Naive thymus-derived CD8-positive, alpha-beta T cell (primary cell): ENCODE measurements around the gene ZNF385D. TPM values are rescaled to one million over a fixed set of nuclear protein-coding genes. Genes with fewer than 3 reads are reported as not detected.

ENCODE experiments used
- ATAC-seq, 2 donors: fragments of 150-1000 bp; cut with Tn5 transposase in 1 of 2; sonication (Bioruptor Pico), chemical (Tn5 transposase) in 1 of 2; 1 replicate in 1 of 2; 2 replicates in 1 of 2; pipeline ENCODE4 v1.10.0; 2021; ENCODE audit warnings: mild to moderate bottlenecking in 2 of 2, moderate library complexity in 2 of 2
- POLR2A ChIA-PET: fragments of 350-600 bp; sonication (Branson Sonifier 250); formaldehyde crosslinking; loops from one replicate; lab custom pipeline; 2021; ENCODE audit warnings: antibody characterized with exemption; lab: Charles Lee
- DNase-seq, 10 donors: peaks; one replicate each; pipeline versions ENCODE4 v3.0.0 to v3.0.0-alpha.2; 2020 to 2022
- H3K27ac Mint-ChIP-seq, 10 donors: one replicate each; pipeline ENCODE4 v1.8.0; 2020 to 2022; ENCODE audit warnings: mild to moderate bottlenecking in 10 of 10, mixed read lengths in 10 of 10, moderate library complexity in 4 of 10, inconsistent platforms in 1 of 10
- H3K27me3 Mint-ChIP-seq, 5 donors: one replicate each; pipeline ENCODE4 v1.8.0; 2021 to 2022; ENCODE audit warnings: mixed read lengths in 5 of 5
- H3K36me3 Mint-ChIP-seq, 3 donors: one replicate each; pipeline ENCODE4 v1.8.0; 2020 to 2022; ENCODE audit warnings: mixed read lengths in 3 of 3, mild to moderate bottlenecking in 2 of 3, inconsistent platforms in 1 of 3
- H3K4me1 Mint-ChIP-seq, 4 donors: one replicate each; pipeline ENCODE4 v1.8.0; 2021 to 2022; ENCODE audit warnings: mixed read lengths in 4 of 4
- H3K4me3 Mint-ChIP-seq, 10 donors: one replicate each; pipeline ENCODE4 v1.8.0; 2020 to 2022; ENCODE audit warnings: mild to moderate bottlenecking in 10 of 10, mixed read lengths in 10 of 10, moderate library complexity in 6 of 10, inconsistent platforms in 1 of 10
- H3K9me3 Mint-ChIP-seq, 9 donors: one replicate each; pipeline ENCODE4 v1.8.0; 2020 to 2022; ENCODE audit warnings: mixed read lengths in 9 of 9, mild to moderate bottlenecking in 3 of 9, inconsistent platforms in 1 of 9, moderate library complexity in 1 of 9
- polyA plus RNA-seq, 3 donors: library from polyadenylated mRNA; unstranded; fragments of 300-500 nt; fragmentation: Illumina TruSeq; gene quantifications; one replicate each; pipeline ENCODE4 v1.2.3, GENCODE V29; 2021
- total RNA-seq, 8 experiments: library from RNA in 2 of 8; stranded (reverse) in 2 of 8; gene quantifications; one replicate each; pipeline ENCODE4 v1.2.3 and lab custom pipeline; 2021 to 2026

Gene ZNF385D
- total RNA-seq (not detected), polyA plus RNA-seq (not detected), total RNA-seq (lab: John Stamatoyannopoulos, UW) (0 to 0.09 (median 0) reads per million in 6 experiments)

DNA sequence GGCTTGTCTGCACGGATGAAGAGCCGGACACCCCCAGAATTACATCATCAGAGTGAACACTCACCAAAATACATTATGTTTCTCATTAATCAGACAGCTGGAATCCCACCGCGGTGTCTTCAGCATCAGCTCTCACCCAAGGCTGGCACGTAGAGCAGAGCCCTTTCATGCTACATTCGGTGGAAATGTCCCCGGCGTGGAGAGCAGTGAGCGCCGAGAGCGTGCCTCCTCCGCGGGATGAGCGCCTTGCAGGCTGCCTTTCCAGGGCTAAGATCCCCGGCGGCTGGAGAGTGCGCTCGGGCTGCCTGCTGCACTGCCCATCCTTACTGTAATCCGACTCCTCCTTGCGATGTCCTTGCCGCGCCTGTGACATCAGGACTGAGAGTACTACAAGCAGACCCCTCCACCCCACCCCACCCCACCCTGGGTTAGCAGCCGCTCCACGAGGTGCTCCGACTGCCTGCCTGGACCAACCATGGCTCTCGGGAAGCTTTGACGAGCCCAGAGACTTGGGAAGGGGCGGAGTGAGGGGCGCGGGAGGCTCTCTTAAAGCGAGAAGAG is at the start of gene ZNF385D:
TSS of gene ZNF385D (minus strand) at position 380 of the 561 bp plus-strand sequence. CDS start at position 86, 294 bp downstream.
- Mint-ChIP-seq H3K36me3 (no peaks in the 10 kb centered on the region), H3K4me1 (no peaks in the 10 kb centered on the region), H3K9me3 (peaks cover under 1 to 12% (median 5%) of the 10 kb centered on the region in 9 donors), H3K27me3 (peaks cover 0 to 8% (median 0%) of the 10 kb centered on the region in 5 donors), H3K4me3 (no peak within 1 kb of the TSS), H3K27ac (no peak within 1 kb of the TSS)
- DNase-seq (no peak), ATAC-seq (no peak)
- POLR2A ChIA-PET, result no interaction called here

DNA sequence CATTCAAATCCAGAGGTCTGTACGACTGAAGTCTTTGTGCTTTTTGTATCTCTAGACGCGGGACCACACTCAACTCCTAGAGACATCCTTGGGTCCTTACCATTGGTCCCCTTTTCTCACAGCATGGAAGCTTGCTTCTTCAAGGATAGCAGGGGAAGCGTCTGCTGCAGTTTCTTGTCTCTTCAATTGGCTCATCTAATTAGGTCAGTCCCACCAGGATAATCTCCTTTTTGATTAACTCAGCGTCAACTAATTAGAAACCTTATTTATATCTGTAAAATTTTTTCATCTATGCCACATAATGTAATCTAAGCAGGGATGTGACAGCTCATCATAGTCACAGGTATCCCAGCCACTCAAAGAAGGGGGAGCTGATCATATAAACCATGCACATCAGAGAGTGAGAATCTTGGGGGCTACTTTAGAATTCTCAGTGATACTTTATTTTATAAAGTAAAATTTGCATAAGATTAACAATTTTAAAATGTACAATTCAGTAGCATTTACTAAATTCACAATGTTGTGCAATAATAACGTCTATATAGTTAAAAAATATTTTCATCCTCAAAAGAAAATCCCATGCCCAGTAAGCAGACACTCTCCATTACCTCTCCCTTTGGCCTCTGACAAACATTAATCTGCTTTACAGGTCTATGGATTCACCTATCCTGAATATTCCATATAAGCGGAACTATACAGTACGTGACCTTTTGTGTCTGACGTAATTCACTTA is 47.5 kb upstream of the ZNF385D start:
- no peak overlapping the region for H3K4me3 Mint-ChIP-seq
- POLR2A ChIA-PET, result no interaction called here
- no peaks in the 10 kb centered on the region for H3K27me3 Mint-ChIP-seq
- H3K9me3 Mint-ChIP-seq, result peaks cover 6 to 33% (median 17%) of the 10 kb centered on the region in 9 donors
- ATAC-seq (no peak), DNase-seq (no peak)
- H3K36me3 Mint-ChIP-seq, result no peaks in the 10 kb centered on the region
- no peaks in the 10 kb centered on the region for H3K4me1 Mint-ChIP-seq
- no peak overlapping the region for H3K27ac Mint-ChIP-seq

GRCh38 chr3:21795921-21796320 is 44.9 kb upstream of the ZNF385D start:
- POLR2A ChIA-PET, result no interaction called here
- H3K36me3 Mint-ChIP-seq, result no peaks in the 10 kb centered on the region
- no peaks in the 10 kb centered on the region for H3K27me3 Mint-ChIP-seq
- ATAC-seq (no peak), DNase-seq (no peak)
- H3K4me1 Mint-ChIP-seq, result no peaks in the 10 kb centered on the region
- H3K9me3 Mint-ChIP-seq, result peaks cover 3 to 36% (median 12%) of the 10 kb centered on the region in 9 donors
- H3K27ac Mint-ChIP-seq, result no peak overlapping the region
- H3K4me3 Mint-ChIP-seq, result no peak overlapping the region

DNA sequence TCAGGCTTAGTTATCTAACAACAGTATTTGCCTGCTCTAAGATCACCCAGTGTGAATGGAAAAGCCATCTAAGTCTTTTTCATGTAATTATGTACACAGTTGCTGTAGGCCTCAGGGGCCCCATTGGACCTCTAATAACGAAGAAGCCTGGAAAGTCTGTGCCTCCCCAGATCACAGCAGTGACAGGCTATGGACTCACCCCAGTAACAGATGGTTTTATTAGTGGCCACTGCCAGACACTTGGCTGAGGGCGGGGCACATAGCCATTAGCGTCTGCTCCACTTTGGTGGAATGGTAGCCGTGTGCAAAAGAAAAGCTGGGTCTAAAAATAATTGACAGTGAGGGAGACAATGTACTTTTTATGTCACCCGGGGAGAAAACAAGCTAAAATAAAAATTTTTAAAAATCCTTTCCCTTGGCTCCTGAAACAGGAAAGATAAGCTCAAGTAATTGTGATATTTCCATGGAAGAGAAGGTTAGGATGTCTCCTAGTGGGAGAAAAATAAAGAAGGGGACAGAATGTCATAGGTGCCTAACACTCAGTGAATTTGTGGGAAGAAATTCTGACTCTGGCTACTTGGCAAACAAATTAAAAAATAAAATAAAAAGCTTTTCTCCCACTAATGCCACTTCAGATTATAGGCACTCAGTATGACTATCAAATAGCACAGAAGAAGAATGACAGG is 44.3 kb upstream of the ZNF385D start:
- Mint-ChIP-seq H3K27me3 (no peaks in the 10 kb centered on the region), H3K27ac (no peak overlapping the region), H3K4me1 (no peaks in the 10 kb centered on the region), H3K9me3 (peaks cover 3 to 36% (median 12%) of the 10 kb centered on the region in 9 donors), H3K4me3 (no peak overlapping the region), H3K36me3 (no peaks in the 10 kb centered on the region)
- DNase-seq (no peak), ATAC-seq (no peak)
- POLR2A ChIA-PET, result no interaction called here

DNA sequence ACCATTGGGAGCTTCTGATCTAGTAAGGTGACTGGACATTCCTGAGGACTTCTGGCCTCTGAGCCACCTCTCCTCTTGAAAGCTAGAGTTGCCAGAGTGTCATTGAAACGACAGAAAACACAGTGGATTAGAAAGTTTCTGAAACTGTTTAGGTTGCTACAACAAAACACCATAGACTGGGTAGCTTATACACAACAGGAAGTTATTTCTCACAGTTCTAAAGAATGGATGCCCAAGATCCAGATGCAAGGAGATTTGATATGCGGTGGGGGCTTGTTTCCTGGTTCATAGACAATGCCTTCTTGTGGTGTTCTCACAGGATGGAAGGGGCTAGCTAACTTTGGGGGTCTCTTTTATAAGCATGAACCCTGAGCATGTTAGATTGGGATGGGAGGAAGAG is 43.3 kb upstream of the ZNF385D start:
- Mint-ChIP-seq H3K4me1 (no peaks in the 10 kb centered on the region), H3K4me3 (no peak overlapping the region), H3K9me3 (peaks cover 3 to 28% (median 10%) of the 10 kb centered on the region in 9 donors), H3K36me3 (no peaks in the 10 kb centered on the region), H3K27ac (no peak overlapping the region), H3K27me3 (no peaks in the 10 kb centered on the region)
- DNase-seq (no peak), ATAC-seq (no peak)
- POLR2A ChIA-PET, result no interaction called here

DNA sequence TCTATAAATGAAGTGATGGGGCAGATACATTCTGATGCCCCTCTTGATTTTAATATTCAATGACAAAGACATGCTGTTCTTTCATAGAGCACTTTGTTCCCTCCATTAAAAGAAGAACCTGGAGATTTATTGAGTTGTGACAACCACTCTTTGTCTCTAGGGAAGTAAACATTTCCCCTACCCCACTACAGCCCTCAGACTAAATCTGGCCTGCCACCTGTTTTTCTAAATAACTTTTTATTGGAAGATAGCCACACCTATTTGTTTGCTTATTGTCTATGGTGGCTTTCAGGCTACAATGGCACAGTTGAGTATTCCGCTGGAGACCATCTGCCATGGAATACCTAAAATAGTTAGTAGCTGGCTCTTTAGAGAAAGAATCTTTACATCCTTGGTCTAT is 41.2 kb upstream of the ZNF385D start:
- H3K4me1 Mint-ChIP-seq, result no peaks in the 10 kb centered on the region
- no peak overlapping the region for H3K27ac Mint-ChIP-seq
- no peak overlapping the region for H3K4me3 Mint-ChIP-seq
- ATAC-seq (no peak), DNase-seq (no peak)
- peaks cover 0 to 15% (median 7%) of the 10 kb centered on the region in 9 donors for H3K9me3 Mint-ChIP-seq
- no peaks in the 10 kb centered on the region for H3K27me3 Mint-ChIP-seq
- POLR2A ChIA-PET, result no interaction called here
- peaks cover 0 to 3% (median 0%) of the 10 kb centered on the region in 3 donors for H3K36me3 Mint-ChIP-seq

DNA sequence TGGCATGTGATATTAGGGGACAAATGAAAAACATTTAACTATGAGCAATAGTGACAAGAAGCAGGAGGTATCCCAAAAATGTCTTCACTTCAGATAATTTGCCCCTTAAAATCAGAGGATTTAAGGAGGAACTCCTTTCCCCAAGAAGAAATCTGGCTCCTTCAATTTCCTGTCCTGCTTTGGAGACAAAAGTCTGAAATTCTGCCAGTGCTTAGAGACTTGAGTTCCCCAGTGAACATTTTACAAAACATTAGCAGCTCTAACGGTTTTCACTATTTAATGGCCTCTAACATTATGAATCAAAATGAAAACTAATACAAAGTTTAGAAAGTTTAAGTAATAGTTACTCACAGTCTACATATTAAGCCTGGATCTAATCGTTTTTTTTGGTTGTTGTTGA is 40.3 kb upstream of the ZNF385D start:
- POLR2A ChIA-PET, result no interaction called here
- H3K9me3 Mint-ChIP-seq, result peaks cover 0 to 19% (median 7%) of the 10 kb centered on the region in 9 donors
- ATAC-seq (no peak), DNase-seq (no peak)
- no peak overlapping the region for H3K27ac Mint-ChIP-seq
- H3K4me3 Mint-ChIP-seq, result no peak overlapping the region
- H3K36me3 Mint-ChIP-seq, result peaks cover 0 to 3% (median 0%) of the 10 kb centered on the region in 3 donors
- H3K4me1 Mint-ChIP-seq, result no peaks in the 10 kb centered on the region
- no peaks in the 10 kb centered on the region for H3K27me3 Mint-ChIP-seq

- Mint-ChIP-seq H3K27me3 (no peaks in the 10 kb centered on the region), H3K9me3 (peaks cover 0 to 19% (median 4%) of the 10 kb centered on the region in 9 donors), H3K4me3 (no peak overlapping the region), H3K36me3 (peaks cover 0 to 3% (median 0%) of the 10 kb centered on the region in 3 donors), H3K27ac (no peak overlapping the region), H3K4me1 (no peaks in the 10 kb centered on the region)
- DNase-seq (no peak), ATAC-seq (no peak)
- POLR2A ChIA-PET, result no interaction called here
Observed at GRCh38 chr3:21790466-21790865, 39.5 kb upstream of the ZNF385D start.

DNA sequence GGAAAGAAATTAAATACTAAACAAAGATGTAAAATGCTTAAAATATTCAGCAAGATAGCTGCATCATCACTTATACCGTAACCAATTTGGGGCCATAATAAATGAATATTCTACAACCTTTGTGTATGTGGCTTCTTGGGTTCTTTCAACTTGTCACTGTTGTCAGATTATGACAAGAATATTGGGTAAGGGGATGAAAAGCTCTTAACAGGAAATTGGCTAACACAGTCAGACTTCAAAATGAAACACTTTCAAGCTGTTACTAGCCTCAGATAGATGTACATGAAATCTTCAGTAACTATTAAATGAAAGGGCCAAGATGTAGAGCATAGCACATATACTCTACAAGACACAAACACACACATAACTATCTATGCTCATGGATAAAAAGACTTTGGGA is 38.7 kb upstream of the ZNF385D start:
- no peak overlapping the region for H3K4me3 Mint-ChIP-seq
- H3K36me3 Mint-ChIP-seq, result peaks cover 0 to 3% (median 0%) of the 10 kb centered on the region in 3 donors
- H3K4me1 Mint-ChIP-seq, result no peaks in the 10 kb centered on the region
- no peak for ATAC-seq
- no peaks in the 10 kb centered on the region for H3K27me3 Mint-ChIP-seq
- no peak for DNase-seq
- no peak overlapping the region for H3K27ac Mint-ChIP-seq
- POLR2A ChIA-PET, result no interaction called here
- H3K9me3 Mint-ChIP-seq, result peaks cover 0 to 16% (median 4%) of the 10 kb centered on the region in 9 donors

DNA sequence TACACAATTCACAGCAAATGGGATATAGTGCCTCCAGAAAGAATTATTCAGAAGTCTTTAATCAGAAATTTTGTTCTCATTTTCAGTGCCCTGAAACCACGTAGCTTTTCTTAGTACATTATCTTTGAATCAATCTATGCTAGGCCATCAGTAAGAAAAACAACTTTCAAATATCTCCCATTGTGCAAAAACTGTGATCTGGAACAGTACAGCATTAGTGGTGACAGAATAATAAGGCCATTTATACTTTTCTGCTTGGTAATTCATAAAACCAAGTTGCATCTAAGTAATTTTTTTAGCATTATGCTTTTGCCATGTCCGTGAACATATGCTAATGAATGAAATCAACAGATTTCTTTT is 35.4 kb upstream of the ZNF385D start:
- DNase-seq, result no peak
- Mint-ChIP-seq H3K4me1 (no peaks in the 10 kb centered on the region), H3K9me3 (peaks cover 0 to 12% (median 0%) of the 10 kb centered on the region in 9 donors), H3K27ac (no peak overlapping the region), H3K27me3 (no peaks in the 10 kb centered on the region), H3K36me3 (peaks cover 0 to 3% (median 0%) of the 10 kb centered on the region in 3 donors), H3K4me3 (no peak overlapping the region)
- no peak for ATAC-seq
- POLR2A ChIA-PET, result no interaction called here

GRCh38 chr3:21785765-21786437 is 34.9 kb upstream of the ZNF385D start:
- Mint-ChIP-seq H3K27me3 (no peaks in the 10 kb centered on the region), H3K4me1 (no peaks in the 10 kb centered on the region), H3K27ac (no peak overlapping the region), H3K4me3 (no peak overlapping the region), H3K9me3 (peaks cover 0 to 12% (median 0%) of the 10 kb centered on the region in 9 donors), H3K36me3 (peaks cover 0 to 3% (median 0%) of the 10 kb centered on the region in 3 donors)
- ATAC-seq (no peak), DNase-seq (no peak)
- POLR2A ChIA-PET, result no interaction called here

DNA sequence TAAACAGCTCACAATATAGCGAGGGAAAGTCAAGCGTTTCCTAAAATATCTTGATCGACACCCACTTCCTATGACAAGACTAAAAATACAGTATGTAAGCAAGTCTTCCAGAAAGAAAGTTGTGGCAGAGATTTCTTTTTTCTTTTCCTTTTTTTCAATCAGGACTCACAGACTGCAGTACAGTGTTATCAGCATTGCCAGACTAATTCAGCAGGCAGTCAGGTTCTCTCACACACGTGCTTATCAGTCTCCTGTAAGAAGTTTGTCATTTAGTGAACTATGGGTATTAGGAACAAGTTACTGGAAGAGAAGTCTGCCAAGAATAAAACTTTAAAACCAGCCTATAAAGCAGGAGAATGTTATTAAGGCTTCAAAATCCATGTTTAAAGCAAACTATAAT is 32.8 kb upstream of the ZNF385D start:
- POLR2A ChIA-PET, result no interaction called here
- Mint-ChIP-seq H3K27me3 (no peaks in the 10 kb centered on the region), H3K27ac (no peak overlapping the region), H3K9me3 (peaks cover 0 to 15% (median 0%) of the 10 kb centered on the region in 9 donors), H3K4me3 (no peak overlapping the region), H3K36me3 (peaks cover 0 to 3% (median 0%) of the 10 kb centered on the region in 3 donors), H3K4me1 (no peaks in the 10 kb centered on the region)
- DNase-seq (no peak), ATAC-seq (no peak)

GRCh38 chr3:21781355-21781754 is 30.3 kb upstream of the ZNF385D start:
- POLR2A ChIA-PET, result no interaction called here
- peaks cover 0 to 11% (median 0%) of the 10 kb centered on the region in 9 donors for H3K9me3 Mint-ChIP-seq

More at GRCh38 chr3:21781355-21781754, 30.3 kb upstream of the ZNF385D start:
- DNase-seq (no peak), ATAC-seq (no peak)
- no peak overlapping the region for H3K27ac Mint-ChIP-seq
- no peak overlapping the region for H3K4me3 Mint-ChIP-seq
- no peaks in the 10 kb centered on the region for H3K36me3 Mint-ChIP-seq
- no peaks in the 10 kb centered on the region for H3K4me1 Mint-ChIP-seq
- H3K27me3 Mint-ChIP-seq, result no peaks in the 10 kb centered on the region
